ENCODE results near the gene MORN1. TPM values are rescaled to one million over a fixed set of nuclear protein-coding genes. Genes with fewer than 3 reads are reported as not detected.
"Not testable (repeated sequence)": the region's sequence is repeated elsewhere in the genome, so short reads cannot be mapped to it uniquely, and the experiment has no call there.

MORN1 gene
- total and polyA plus RNA-seq, 3 donors from 2014 or later, result 30.4 to 34.5 (median 30.9) TPM

DNA sequence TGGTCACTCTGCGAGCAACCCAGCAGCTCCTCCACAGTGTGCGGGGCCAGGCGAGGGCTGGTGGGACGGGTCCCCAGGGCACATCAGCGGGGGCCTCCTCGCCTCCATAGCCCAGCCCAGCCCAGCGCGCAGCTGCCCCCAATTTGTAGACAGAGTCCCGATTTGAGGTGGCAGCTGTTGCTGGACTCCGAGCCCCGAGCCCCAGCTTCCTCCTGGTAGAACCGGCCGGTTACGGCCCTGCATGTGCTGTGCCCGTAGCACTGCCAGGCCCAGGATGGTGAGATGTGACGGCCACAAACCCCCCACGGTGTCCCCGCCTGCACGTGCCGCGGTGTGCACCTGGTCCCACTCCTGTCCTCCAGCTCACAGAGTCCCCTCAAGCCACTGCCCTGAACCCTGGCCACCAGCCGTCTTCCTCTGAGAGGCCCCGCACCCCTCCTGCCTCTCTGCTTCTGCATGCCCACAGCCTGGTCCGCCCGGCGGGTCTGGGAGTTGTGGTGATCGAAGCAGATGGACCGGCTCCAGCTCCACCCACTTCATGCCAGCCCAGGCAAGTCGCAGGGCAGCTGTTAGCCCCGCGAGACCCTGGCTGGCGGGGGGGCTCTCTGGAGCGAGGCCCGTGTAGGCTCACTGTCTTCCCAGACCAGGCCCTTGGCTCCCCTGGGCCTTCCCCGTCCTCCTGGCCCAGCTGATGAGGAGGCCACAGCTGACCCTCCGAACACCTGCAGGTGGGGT lies 55.5 kb downstream of the MORN1 start:
- no peak for TF ChIP-seq POLR2A (IDR thresholded peaks at IDR 0.05)
- TF ChIP-seq, protein P1, sequence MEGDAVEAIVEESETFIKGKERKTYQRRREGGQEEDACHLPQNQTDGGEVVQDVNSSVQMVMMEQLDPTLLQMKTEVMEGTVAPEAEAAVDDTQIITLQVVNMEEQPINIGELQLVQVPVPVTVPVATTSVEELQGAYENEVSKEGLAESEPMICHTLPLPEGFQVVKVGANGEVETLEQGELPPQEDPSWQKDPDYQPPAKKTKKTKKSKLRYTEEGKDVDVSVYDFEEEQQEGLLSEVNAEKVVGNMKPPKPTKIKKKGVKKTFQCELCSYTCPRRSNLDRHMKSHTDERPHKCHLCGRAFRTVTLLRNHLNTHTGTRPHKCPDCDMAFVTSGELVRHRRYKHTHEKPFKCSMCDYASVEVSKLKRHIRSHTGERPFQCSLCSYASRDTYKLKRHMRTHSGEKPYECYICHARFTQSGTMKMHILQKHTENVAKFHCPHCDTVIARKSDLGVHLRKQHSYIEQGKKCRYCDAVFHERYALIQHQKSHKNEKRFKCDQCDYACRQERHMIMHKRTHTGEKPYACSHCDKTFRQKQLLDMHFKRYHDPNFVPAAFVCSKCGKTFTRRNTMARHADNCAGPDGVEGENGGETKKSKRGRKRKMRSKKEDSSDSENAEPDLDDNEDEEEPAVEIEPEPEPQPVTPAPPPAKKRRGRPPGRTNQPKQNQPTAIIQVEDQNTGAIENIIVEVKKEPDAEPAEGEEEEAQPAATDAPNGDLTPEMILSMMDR (IDR thresholded peaks at IDR 0.05), result no peak
- WGBS, 2 donors, result 93 to 95% methylated on average over 8 to 30 of the region's 36 CpGs

DNA sequence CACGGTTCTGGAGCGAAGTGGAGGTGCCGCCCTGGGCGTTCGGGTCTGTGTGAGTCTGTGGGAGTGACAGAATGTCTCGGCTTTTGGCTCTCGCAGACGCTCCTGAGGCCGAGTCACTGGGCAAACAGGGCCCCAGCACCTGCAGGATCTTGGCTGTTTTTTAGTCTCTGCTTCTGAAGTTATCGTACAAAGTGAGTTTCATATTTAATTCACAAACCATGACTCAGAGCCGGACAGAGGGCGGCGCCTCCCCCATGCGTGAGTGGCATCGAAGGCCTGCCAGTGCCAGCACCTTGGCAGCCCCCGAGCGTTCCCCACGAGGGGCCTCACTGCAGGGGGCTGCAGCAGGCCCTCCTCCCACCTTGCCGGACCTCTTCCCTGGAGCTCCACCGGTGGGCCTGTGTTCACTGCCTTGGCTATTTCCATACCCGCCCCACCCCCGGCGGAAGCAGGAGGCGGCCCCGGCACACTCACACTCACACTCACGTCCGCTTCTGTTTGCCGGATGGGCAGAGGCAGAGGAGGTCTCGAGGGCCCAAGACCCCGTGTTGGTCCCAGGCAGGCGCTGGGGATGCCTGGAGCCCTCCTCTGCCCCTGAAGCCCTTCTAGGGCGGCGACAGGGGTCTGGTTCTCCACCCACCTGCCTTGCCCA lies 56.3 kb downstream of the MORN1 start:
- Histone ChIP-seq H3K9me3 (no peaks in the 10 kb centered on the region), H3K27ac (no peak overlapping the region), H3K4me3 (no peak overlapping the region), H3K36me3 (ENCODE audit: low read depth, missing control alignments) (no peaks in the 10 kb centered on the region), H3K27me3 (no peaks in the 10 kb centered on the region), H3K4me1 (peaks cover 13% of the 10 kb centered on the region)
- TF ChIP-seq POLR2A (IDR thresholded peaks at IDR 0.05), result no peak
- TF ChIP-seq, protein P1 (IDR thresholded peaks at IDR 0.05), result no peak
- DNase-seq, result no peak
- 77 to 95% methylated on average over 24 to 33 of the region's 33 CpGs for WGBS, 2 donors
- intact Hi-C loops (cut with DNase I; ENCODE audit: low total_unique reads), result loop anchor here (10.0 kb wide), 1 partner anchor 50 kb away; no protein-coding TSS in a partner anchor

More for the DNA sequence above, 55.5 kb downstream of the MORN1 start:
- no peak for DNase-seq
- H3K9me3 ChIP-seq, result no peaks in the 10 kb centered on the region
- H3K27me3 ChIP-seq, result no peaks in the 10 kb centered on the region
- intact Hi-C loops (cut with DNase I; ENCODE audit: low total_unique reads), result loop anchor here (10.0 kb wide), 1 partner anchor 49 kb away; no protein-coding TSS in a partner anchor
- H3K36me3 ChIP-seq (ENCODE audit: low read depth, missing control alignments), result no peaks in the 10 kb centered on the region
- no peak overlapping the region for H3K4me3 ChIP-seq
- peaks cover 4% of the 10 kb centered on the region for H3K4me1 ChIP-seq
- no peak overlapping the region for H3K27ac ChIP-seq

DNA sequence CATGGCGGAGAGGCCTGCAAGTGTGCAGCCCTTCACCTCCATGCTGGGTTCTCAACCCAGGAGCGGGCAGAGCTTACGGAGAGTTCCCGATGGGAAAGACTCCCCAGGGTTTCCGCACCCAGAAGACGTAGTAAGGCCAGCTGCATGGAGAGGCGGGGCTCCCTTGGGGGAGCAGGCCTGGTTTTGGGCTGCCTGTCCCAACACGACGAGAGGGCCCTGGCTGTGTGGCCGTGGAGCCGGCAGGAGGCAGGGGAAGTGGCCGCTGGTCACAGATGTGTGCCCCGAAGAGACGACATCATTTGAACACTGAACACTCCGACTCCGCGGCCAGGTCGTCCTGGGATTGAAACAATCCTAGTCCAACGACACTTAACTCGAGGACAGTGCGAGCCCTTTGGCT lies 57.0 kb downstream of the MORN1 start:
- Histone ChIP-seq H3K9me3 (no peaks in the 10 kb centered on the region), H3K4me3 (no peak overlapping the region), H3K36me3 (ENCODE audit: low read depth, missing control alignments) (no peaks in the 10 kb centered on the region), H3K4me1 (peaks cover 16% of the 10 kb centered on the region), H3K27ac (no peak overlapping the region), H3K27me3 (no peaks in the 10 kb centered on the region)
- intact Hi-C loops (cut with DNase I; ENCODE audit: low total_unique reads), result loop anchor here (10.0 kb wide), 1 partner anchor 50 kb away; no protein-coding TSS in a partner anchor
- no peak for DNase-seq
- WGBS, 2 donors, result 88 to 96% methylated on average over 13 to 21 of the region's 21 CpGs
- TF ChIP-seq, protein P1 (IDR thresholded peaks at IDR 0.05), result no peak
- no peak for TF ChIP-seq POLR2A (IDR thresholded peaks at IDR 0.05)

DNA sequence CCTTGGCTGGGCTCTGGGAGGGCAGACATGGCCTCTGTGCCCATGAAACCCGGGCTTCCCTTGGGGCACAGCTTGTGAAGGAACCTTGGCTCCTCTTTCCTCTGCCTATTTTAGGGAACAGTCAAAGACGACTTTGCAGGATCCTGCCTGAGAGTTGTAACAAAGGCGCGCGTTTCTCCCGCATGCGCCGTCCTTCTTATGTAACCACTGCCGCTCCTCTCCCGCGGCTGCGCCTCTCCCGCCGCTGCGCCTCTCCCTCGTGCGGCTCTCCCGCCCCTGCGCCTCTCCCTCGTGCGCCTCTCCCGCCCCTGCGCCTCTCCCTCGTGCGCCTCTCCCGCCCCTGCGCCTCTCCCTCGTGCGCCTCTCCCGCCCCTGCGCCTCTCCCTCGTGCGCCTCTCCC lies 59.8 kb downstream of the MORN1 start:
- intact Hi-C loops (cut with DNase I; ENCODE audit: low total_unique reads), result loop anchor here (10.0 kb wide), 1 partner anchor 53 kb away; no protein-coding TSS in a partner anchor
- WGBS, 2 donors, result 76 to 90% methylated on average over 33 of the region's 33 CpGs
- not testable (repeated sequence) for H3K36me3 ChIP-seq (ENCODE audit: low read depth, missing control alignments); H3K4me3 ChIP-seq; DNase-seq; H3K9me3 ChIP-seq; H3K27me3 ChIP-seq
- peaks cover 16% of the 10 kb centered on the region for H3K4me1 ChIP-seq
- H3K27ac ChIP-seq, result peak overlapping the region; percentile 18 to 70

DNA sequence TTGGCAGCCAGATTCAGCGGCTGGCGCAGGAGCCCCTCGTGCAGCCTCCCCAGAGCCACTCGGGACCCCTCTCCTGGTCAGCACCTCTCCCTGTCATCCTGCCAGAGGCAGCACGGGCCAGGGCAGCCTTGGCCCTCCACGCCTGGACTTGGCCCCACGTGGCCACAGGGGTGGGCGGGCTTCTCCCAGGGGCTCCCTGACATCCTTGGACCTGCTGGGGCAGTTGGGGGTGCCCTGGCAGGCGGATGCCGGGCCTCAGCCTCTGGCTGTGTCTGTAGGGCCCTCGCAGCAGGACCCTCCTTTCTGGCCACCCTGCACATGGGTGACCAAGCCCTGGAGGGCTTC lies 60.2 kb downstream of the MORN1 start:
- no peaks in the 10 kb centered on the region for H3K36me3 ChIP-seq (ENCODE audit: low read depth, missing control alignments)
- WGBS, 2 donors, result 46 to 54% methylated on average over 4 to 7 of the region's 11 CpGs
- peak overlapping the region; percentile 18 to 70 for H3K27ac ChIP-seq
- H3K9me3 ChIP-seq, result no peaks in the 10 kb centered on the region
- H3K4me3 ChIP-seq, result no peak overlapping the region
- no peak for TF ChIP-seq POLR2A (IDR thresholded peaks at IDR 0.05)
- TF ChIP-seq, protein P1 (IDR thresholded peaks at IDR 0.05), result no peak
- H3K27me3 ChIP-seq, result no peaks in the 10 kb centered on the region
- DNase-seq, result no peak
- peaks cover 16% of the 10 kb centered on the region for H3K4me1 ChIP-seq
- intact Hi-C loops (cut with DNase I; ENCODE audit: low total_unique reads), result loop anchor here (10.0 kb wide), 1 partner anchor 54 kb away; no protein-coding TSS in a partner anchor

All from testis (tissue), 3 donors.